HG03565 (cell line): ENCODE data around the gene RCAN2.
A peak's percentile ranks its signal among the peaks of the same experiment; 100 is the strongest.

Experiments
- ATAC-seq: cut with Tn5 transposase; IDR thresholded peaks from one replicate; pipeline ENCODE4 v1.9.1; 2021; ENCODE audit warnings: mild to moderate bottlenecking, moderate library complexity; ENCODE audit not compliant: unreplicated experiment

The RCAN2 gene

DNA sequence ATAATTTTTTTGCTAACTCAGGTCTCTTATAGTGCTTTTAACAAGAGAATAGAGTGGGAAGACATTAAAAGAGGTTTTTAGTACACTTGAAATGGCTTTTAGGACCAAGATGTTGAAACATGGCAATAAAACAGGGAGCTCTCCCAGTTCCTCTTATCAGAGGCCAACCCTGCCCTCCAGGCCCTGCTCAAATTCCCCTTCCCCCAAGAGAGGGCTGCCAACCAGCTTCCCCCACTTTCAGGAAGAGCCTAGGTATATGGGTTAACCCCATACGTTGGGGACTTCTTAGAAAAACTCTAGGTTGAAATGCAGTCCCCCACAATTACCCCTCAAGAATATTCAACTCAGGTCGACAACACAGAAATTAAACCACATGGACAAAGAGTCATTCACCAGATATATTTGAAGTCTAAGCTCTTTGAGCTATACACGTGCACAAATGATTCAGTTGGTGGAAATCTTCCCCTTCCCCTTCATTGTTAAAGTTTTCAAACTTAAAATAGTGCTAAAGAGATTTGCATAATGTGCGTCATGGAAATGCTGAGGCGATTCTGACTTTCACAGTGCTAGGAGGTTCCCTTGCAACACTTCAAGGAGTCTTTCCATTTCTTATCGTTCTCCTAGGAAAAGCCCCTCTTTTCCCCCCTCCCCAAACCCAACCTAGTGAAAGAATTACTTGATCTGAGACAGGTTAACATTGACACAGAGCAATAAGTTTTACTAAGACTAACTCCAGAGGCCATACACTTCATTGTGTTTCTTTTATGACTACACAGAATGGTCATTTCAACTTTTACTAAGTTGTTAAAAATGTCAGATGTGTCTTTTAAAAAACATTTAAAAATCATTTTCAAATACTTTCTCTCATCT, 270.7 kb downstream of the RCAN2 start:
- peak; percentile 50 for ATAC-seq

DNA sequence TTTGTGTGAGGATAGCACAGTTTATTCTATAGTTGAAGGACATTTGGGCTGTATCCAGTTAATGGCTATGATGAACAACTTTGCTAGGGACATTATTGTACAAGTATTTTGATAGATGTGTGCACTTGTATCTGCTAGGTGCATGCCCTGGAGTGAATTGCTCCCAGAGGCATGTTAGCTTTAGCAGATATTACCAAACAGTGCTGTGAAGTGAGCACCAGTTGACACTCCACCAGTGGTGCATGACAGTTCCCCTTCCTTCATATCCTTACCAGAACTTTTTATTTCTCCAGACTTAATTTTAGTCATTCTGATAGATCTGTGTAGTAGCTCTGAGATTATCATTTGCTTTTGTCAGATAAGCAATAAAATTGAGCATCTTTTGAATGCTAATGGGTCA, 271.6 kb downstream of the RCAN2 start:
- ATAC-seq = no peak

DNA sequence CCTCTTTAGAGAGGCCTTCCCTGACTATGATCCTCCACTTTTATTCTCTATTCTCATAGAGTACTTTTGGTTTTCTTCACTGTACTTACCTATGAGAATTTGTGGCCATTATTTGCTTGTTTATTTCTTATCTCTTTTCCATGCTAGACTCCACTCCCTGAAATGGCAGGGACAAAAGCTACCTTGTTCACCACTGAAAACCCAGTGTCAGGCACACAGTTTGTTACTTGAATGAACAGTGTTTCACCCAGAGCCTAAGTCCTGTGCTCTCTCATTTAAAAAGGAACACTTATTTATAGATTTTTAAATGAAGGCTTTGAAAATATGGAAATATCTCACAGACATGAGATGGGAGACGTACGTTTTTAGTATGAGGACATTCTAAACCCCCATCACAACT, 272.8 kb downstream of the RCAN2 start:
- no peak for ATAC-seq

DNA sequence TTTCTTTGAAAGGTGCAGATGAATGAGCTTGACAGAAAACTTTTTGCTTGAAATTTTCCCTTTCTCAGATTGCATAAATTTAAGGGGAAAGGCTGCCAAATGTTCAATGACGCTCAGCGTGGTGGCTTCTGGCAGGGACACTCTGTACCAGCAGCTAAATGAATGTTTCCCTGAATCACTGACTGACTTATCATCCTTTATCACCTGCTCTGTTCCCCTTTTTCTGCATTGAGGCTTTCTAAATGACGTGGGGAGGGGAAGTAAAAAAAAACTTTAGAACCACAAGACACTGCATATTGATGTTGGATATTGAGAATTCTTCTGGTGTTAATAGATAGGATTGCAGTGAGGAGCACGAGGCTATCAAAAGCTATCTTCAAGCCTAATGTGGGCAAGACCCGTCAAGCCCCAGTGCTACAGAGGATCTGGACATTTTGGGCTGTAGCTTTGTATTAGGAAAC, 273.5 kb downstream of the RCAN2 start:
- ATAC-seq = peak; percentile 51

DNA sequence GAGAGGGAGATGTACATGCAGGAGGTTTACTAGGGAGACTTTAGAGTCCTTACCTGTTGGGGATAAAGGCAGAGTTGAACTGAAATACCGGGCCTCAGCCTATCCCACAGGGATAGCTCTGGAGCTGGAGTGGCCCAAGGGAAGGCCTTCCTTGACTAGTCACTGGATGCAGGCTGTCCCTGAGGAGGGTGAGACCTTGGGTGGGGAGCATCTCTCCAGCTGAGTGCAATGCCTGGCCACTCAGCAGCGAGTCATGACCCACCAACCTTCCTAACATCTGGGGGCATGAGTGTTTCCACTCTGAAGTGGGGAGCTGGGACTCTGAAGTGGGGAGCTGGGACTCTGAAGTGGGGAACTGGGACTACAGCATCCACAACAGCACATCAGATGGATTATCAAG, 274.4 kb downstream of the RCAN2 start:
- ATAC-seq = no peak

DNA sequence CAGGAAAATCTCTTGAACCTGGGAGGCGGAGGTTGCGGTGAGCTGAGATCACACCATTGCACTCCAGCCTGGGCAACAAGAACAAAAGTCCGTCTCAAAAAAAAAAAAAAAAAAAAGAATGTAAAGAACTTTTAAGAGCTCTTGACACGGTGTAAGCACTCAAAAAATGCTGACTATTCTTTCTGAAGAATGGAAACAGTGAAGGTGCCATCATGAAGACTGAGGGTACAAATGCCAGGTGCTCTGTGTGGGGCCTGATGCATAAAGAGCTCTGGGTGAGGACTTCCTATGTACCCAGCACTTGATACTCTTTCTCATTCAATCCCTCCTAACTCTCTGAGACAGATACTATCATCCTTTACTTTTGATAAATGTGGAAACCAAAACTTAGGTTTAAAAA, 275.5 kb downstream of the RCAN2 start:
- ATAC-seq = no peak

DNA sequence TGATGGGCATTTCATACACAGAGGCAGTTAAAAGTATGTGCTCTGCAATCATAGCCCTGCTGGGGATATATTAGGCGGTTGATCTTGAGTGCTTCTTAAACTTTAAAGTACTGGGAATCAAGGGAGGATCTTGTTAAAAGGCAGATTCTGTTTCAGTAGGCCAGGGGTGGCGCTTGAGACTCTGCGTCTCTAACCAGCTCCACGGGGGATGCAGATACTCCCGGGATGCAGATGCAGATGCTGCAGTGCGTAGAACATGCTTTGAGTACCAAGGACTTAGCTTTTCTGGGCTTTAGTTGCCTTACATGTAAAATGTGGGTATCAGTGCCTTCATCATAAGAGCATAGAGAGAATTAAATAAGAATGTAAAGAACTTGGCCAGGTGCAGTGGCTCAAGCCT, 276.0 kb downstream of the RCAN2 start:
- ATAC-seq = no peak

DNA sequence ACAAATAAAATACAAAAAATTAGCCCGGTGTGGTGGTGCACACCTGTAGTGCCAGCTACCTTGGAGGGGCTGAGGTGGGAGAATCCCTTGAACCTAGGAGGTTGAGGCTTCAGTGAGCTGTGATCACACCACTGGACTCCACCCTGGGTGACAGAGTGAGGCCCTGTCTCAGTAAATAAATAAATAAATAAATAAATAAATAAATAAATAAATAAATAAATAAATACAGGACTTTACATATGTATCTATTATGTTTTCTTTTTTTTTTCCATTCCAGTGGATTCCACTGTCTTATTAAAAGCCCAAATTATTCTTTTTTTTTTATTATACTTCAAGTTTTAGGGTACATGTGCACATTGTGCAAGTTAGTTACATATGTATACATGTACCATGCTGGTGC, 279.3 kb downstream of the RCAN2 start:
- ATAC-seq = no peak

DNA sequence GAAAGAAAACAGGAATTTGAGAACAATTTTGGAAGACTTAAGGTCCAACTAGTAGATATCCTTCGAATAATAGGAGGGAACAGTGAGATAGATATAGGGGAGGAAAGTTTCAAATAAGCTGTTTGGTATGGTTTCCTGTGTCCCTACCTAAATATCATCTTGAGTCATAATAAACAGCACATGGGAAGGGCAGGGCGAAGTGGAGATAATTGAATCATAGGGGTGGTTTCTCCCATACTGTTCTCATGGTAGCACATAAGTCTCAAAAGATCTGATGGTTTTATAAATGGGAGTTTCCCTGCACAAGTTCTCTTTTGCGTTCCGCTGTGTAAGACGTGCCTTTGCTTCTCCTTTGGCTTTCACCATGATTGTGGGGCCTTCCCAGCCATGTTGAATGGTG, 281.0 kb downstream of the RCAN2 start:
- ATAC-seq = no peak

DNA sequence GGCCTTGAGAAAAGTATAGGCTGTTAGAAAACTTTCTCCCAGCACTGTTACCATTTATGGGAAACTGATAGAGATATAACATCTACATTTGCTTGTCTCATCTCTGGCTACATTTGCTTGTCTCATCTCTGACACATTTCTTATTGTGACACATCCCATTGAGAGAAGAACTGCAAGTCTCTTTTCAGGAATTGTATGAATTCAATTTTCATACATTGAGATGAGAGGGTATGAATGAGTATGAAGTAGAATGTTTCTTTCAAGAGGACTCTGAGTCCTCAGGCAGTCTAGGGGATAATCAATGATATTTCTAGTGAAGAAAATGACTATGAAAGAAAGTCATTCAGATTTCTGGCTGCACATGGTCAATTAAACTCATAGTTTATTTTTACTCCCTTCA, 282.9 kb downstream of the RCAN2 start:
- no peak for ATAC-seq

DNA sequence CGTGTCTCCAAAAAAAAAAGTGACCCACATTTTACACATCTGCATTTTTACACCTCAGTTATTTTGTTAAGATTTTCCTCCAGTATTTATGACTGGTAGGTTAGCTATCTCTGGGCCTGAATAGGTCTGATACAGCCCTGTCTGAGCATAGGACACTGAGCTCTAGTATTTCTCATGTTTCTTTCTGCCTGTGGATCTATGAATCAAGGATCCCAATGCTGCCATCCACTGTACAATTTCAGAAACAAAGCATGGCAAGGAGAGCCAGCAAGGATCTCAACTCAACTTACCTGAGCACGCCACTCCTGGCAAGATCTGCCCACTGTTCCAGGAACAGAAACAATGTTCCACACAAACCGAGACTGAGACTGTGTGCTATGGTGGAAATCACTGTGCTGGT, 284.1 kb downstream of the RCAN2 start:
- ATAC-seq = no peak

DNA sequence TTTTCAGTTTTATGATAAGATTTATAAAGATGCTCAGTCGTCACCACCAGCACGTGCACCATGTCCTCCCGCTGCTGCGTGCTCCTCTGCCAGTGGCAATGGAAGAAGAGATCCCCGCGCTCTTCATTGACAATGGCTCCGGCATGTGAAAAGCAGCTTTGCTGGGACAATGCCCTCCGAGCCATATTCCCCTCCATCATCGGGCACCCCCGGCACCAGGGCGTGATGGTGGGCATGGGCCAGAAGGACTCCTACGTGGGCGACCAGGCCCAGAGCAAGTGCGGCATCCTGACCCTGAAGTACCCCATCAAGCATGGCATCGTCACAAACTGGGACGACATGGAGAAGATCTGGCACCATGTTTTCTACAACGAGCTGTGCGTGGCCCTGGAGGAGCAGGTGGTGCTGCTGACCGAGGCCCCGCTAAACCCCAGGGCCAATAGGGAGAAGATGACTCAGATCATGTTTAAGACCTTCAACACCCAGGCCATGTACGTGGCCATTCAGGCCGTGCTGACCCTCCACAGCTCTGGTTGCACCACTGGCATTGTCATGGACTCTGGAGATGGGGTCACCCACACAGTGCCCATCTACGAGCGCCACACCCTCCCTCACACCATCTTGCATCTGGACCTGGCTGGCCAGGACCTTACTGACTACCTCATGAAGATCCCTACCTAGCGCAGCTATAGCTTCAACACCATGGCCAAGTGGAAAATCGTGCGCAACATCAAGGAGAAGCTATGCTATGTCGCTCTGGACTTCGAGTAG, 286.2 kb downstream of the RCAN2 start:
- no peak for ATAC-seq

DNA sequence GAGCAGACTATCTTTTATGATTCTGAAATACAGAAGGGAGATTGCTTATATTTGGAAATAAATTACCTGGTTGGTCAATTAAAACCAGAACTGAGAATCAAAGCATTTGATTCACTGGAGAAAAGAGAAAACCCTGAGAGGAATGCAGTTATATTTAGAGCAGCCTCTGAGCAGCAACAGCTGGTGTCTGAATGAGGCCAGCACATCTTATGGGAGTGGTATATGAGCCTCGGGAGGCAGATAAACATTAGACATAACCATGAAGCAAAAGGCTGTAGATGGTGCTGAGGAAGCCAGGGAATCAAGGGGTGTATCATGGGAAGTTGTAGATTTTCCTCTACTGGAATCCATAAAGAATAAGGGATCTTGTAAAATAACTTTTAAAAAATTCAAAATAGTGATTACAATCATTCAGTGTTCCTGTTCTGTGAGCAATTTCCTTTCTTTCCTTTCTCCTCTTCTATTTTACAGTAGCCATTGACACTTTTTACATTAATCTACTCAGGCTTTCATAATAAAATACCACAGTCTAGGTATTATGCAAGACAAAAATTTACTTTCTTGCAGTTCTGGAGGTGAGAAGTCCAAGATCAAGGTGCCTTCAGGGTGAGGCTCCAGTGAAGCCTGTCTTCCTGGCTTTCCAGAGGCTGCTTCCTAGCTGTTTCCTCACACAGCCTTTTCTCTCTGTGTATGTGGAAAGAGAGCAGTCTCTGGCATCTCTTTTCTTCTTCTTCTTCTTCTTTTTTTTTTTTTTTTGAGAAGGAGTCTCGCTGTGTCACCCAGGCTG, 287.7 kb downstream of the RCAN2 start:
- ATAC-seq = no peak

DNA sequence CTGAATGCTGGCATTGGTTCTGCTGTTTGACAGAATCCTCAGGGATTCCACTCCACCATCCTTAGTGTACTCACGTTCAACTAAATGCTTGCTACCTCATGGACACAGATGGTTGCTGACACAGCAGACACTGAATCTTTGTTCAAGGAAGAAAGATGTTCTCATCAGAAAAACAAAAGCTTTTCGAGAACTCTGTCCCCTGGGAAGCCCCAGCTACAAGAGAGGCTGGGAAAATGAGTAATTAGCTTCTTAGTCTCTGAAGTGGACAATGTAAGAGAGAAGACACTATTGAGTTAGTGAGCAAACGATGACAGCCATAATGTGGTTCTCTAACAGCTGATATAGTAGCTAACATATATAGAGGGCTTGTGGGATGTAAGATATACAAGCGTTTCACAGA, 289.5 kb downstream of the RCAN2 start:
- no peak for ATAC-seq

DNA sequence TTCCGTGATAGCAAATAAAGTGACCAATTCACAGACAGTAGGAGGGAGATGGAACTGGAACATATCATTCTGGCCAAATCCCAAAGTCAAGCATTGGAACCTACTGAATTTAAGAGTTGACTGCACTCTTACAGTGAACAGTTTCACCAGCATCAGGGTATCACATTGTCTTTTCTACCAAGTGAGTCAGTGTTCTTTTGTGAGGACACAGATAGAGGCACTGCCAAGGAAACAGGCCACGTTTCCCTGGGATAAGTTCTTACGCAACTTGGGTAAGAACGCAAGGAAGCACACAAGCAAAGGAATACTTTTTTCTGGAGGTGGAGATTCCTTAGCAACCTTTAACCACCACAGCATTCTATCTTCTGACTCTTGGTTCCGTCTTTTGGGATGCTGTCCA, 291.9 kb downstream of the RCAN2 start:
- no peak for ATAC-seq

DNA sequence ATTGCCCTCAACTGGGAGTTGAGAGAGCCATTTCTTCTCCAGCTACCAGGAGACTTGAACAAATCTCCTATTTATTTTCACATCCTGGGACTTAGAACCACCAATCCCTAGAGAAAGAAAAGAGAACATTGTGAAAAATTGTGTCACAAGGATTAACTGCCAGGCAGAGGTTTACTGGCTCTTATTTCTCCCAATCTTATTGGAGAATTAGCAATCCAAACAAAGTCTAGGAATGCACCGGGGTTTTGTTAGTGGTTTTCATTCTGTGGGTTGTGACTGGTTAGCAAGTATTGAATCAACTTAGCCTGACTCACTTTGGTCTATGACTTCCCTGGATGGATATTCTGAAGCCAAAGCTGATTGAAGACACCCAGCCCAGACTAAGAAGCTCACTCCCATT, 299.3 kb downstream of the RCAN2 start:
- no peak for ATAC-seq

DNA sequence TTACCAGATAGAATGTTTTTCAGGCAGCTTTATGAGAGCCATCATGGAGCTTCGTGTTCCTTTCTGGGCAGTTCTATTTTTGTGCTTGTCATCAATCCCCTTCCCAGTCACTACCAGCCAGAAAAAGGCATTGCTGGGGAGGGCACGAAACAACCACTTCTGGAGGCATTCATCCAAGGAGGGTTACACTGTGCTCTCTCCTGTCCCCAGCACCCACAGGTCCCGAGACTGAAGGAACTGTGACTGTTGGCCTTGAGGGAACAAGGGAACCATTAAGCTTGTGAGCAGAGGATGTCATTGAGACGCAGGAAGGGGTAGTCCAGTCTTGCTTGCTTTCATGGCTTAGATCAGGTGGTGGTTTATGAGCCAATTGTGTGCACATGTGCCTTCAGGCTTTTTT, 300.4 kb downstream of the RCAN2 start:
- ATAC-seq = no peak

DNA sequence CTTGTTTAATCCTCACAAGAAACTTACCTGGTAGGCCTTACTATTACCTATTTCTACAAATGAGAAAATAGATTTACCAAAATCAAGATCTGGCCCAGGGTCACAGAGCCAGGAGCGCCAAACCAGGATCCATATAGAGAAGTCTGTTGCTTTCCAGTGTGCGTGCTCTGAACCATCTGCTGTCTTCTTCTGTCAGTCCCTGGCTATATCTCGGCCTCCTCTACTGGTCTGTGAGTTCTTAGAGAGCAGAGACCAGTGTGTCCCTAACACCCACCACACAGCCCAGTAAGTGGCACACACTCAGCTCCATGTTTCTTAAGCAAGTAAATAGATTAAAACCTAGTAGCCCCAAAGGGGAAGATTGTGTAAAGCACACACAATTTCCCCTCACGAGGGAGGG, 301.5 kb downstream of the RCAN2 start:
- ATAC-seq = no peak

DNA sequence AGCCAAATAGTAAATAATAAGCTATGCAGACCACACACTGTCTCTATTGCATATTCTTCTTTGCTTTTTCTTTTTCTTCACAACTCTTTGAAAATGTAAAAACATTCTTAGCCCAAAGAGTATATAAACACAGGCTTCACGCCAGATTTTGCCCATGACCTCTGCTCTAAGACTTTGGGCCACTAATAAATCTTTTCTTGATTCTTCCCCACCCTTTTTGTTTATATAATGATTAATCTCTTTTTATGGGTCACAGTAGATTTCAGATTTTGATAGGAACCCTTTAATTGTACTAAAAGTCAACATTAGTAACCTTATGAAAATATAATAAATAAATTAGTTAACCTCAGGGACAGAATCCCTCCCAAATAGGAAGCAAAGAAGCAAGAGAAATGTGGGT, 304.7 kb downstream of the RCAN2 start:
- no peak for ATAC-seq

DNA sequence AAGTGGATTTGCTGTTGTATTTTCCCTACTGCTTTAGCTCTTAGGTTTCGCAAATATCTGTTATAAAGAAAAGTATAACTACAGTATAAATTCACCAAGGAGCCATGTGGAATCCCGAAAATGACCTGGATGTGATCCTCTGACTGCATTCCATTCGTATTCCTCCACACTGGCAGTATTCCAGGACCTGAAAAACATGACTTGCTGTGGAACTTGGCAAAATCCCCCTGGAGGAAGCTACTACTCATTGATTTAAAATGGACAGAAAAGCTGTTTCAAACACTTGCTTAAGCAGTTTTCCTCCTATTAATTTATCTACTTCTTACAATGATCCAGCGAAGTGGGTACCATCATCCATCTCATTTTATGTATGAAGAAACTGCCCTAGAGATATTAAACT, 307.1 kb downstream of the RCAN2 start:
- ATAC-seq = no peak

DNA sequence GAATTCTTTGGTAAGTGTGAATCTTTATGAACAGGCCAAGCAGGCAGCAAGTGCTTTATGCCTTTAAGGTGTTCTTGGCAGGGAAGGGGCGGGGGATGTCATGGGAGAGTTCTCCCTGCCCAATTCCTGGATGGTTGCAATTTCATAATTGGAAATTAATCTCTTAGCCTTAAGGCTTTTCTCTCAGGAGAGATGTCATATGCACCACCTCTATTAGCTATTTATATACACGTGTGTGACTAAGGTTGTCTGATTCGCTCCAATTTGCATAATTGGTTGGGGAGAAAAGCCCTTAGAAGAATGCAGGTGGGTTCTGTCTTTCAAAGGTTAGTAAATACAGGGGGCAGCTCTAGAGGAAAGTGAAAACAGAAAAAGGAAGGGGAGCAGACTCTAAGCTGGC, 315.3 kb downstream of the RCAN2 start:
- no peak for ATAC-seq
